H1 (cell line): ENCODE measurements around the gene NEGR1. TPM values are rescaled to one million over a fixed set of nuclear protein-coding genes. Genes with fewer than 3 reads are reported as not detected.

Source experiments
- CTCF ChIA-PET: fragments of 300-600 bp; sonication (Branson Sonifier 250); formaldehyde crosslinking; loops from one replicate; lab custom pipeline; 2021; ENCODE audit not compliant: partially characterized antibody; lab: Charles Lee
- POLR2A ChIA-PET: fragments of 300-600 bp; sonication (Branson Sonifier 250); formaldehyde crosslinking; loops from one replicate; lab custom pipeline; 2021; ENCODE audit warnings: inconsistent platforms; ENCODE audit not compliant: partially characterized antibody; lab: Charles Lee
- DNase-seq, 2 experiments: peaks; one replicate each; pipeline versions ENCODE4 v3.0.0 to v3.0.0-alpha.2; 2010 to 2022; ENCODE audit warnings: low spot score in 2 of 2, low read depth in 1 of 2, mixed read lengths in 1 of 2
- FAIRE-seq: peaks from 2 replicates; lab custom pipeline; 2011; peaks lifted over from hg19 to GRCh38; lab: Jason Lieb, UNC
- H2AFZ ChIP-seq: 2 replicates; pipeline ENCODE4 v1.8.1; 2012; ENCODE audit warnings: low read length, inconsistent platforms
- H2AK5ac ChIP-seq: 2 replicates; pipeline ENCODE4 v1.6.1; 2013; ENCODE audit warnings: low read depth, low read length
- H2BK120ac ChIP-seq: replicated peaks from 2 replicates; pipeline ENCODE3; 2013; ENCODE audit warnings: low read depth, low read length, inconsistent platforms
- H2BK12ac ChIP-seq: 2 replicates; pipeline ENCODE4 v1.6.1; 2013; ENCODE audit warnings: low read depth, low read length
- H2BK15ac ChIP-seq: 2 replicates; pipeline ENCODE4 v1.6.1; 2013; ENCODE audit warnings: low read length
- H2BK20ac ChIP-seq: 2 replicates; pipeline ENCODE4 v1.6.1; 2013; ENCODE audit warnings: low read length
- H2BK5ac ChIP-seq: 2 replicates; pipeline ENCODE4 v1.6.1; 2013; ENCODE audit warnings: low read depth, low read length
- H3K14ac ChIP-seq: 2 replicates; pipeline ENCODE4 v1.6.1; 2013; ENCODE audit warnings: inconsistent platforms; ENCODE audit not compliant: insufficient read length
- H3K18ac ChIP-seq: 2 replicates; pipeline ENCODE4 v1.6.1; 2013; ENCODE audit warnings: low read length; ENCODE audit errors: extremely low read depth
- H3K23ac ChIP-seq: 2 replicates; pipeline ENCODE4 v1.6.1; 2013; ENCODE audit warnings: inconsistent platforms; ENCODE audit not compliant: insufficient read length
- H3K23me2 ChIP-seq: 2 replicates; pipeline ENCODE4 v1.6.1; 2013; ENCODE audit warnings: low read depth, low read length
- H3K27ac ChIP-seq: 2 replicates; pipeline ENCODE4 v1.6.1; 2011; ENCODE audit warnings: low read depth, low read length, inconsistent platforms
- H3K27me3 ChIP-seq, 4 experiments: replicated peaks in 1 of 4; 1 replicate in 1 of 4; 2 replicates in 3 of 4; pipeline versions ENCODE4 v1.6.1 to v1.8.1; 2011 to 2013; ENCODE audit warnings: low read length in 3 of 4, mild to moderate bottlenecking in 3 of 4, inconsistent platforms in 2 of 4, mixed read lengths in 2 of 4, moderate library complexity in 1 of 4; ENCODE audit not compliant: control insufficient read depth in 3 of 4, insufficient read depth in 3 of 4; ENCODE audit errors: extremely low read depth in 1 of 4
- H3K36me3 ChIP-seq, 4 experiments: 2 replicates each; pipeline versions ENCODE4 v1.6.1 to v1.8.1; 2011 to 2013; ENCODE audit warnings: mild to moderate bottlenecking in 4 of 4, low read length in 3 of 4, moderate library complexity in 2 of 4, control low read depth in 1 of 4, inconsistent platforms in 1 of 4; ENCODE audit not compliant: insufficient read depth in 4 of 4, control insufficient read depth in 2 of 4
- H3K4ac ChIP-seq: replicated peaks from 2 replicates; pipeline ENCODE3; 2013; ENCODE audit warnings: low read length, low read depth, mixed read lengths, inconsistent platforms; ENCODE audit not compliant: insufficient read length
- H3K4me1 ChIP-seq, 4 experiments: replicated peaks in 1 of 4; 1 replicate in 1 of 4; 2 replicates in 3 of 4; pipeline versions ENCODE4 v1.6.1 to v1.8.1; 2011 to 2013; ENCODE audit warnings: low read length in 3 of 4, inconsistent platforms in 2 of 4, mixed read lengths in 1 of 4; ENCODE audit not compliant: insufficient read depth in 4 of 4, control insufficient read depth in 3 of 4
- H3K4me2 ChIP-seq, 2 experiments: 2 replicates each; pipeline versions ENCODE4 v1.6.1 to v1.8.1; 2011 to 2013; ENCODE audit warnings: low read depth in 2 of 2, low read length in 2 of 2, control low read depth in 1 of 2, inconsistent platforms in 1 of 2, mild to moderate bottlenecking in 1 of 2; ENCODE audit not compliant: insufficient read depth in 1 of 2
- H3K4me3 ChIP-seq, 4 experiments: fragments of 200-600, 300-600 bp in 1 of 4; sonication (generic), shearing (Covaris generic), sonication (Bioruptor Twin) in 1 of 4; 2 replicates each; pipeline versions ENCODE4 v1.5.1 to v1.8.1; 2011 to 2016; ENCODE audit warnings: low read length in 4 of 4, low read depth in 3 of 4, control low read depth in 2 of 4, inconsistent platforms in 2 of 4, mild to moderate bottlenecking in 2 of 4, mixed read lengths in 1 of 4, moderate library complexity in 1 of 4; ENCODE audit not compliant: insufficient read depth in 2 of 4; ENCODE audit errors: extremely low read depth in 1 of 4
- H3K56ac ChIP-seq: replicated peaks from 2 replicates; pipeline ENCODE3; 2013; ENCODE audit warnings: low read depth, mild to moderate bottlenecking, mixed read lengths, low read length, inconsistent platforms; ENCODE audit not compliant: insufficient read length
- H3K79me1 ChIP-seq: 2 replicates; pipeline ENCODE4 v1.6.1; 2013; ENCODE audit warnings: low read depth, low read length, control low read depth
- H3K79me2 ChIP-seq, 2 experiments: 2 replicates each; pipeline versions ENCODE4 v1.6.1 to v1.8.1; 2012 to 2013; ENCODE audit warnings: low read length in 2 of 2, mild to moderate bottlenecking in 2 of 2, inconsistent platforms in 1 of 2; ENCODE audit not compliant: insufficient read depth in 2 of 2, control insufficient read depth in 1 of 2
- H3K9ac ChIP-seq, 4 experiments: replicated peaks in 1 of 4; 1 replicate in 1 of 4; 2 replicates in 3 of 4; pipeline versions ENCODE4 v1.6.1 to v1.8.1; 2011 to 2013; ENCODE audit warnings: low read depth in 3 of 4, low read length in 3 of 4, control low read depth in 2 of 4, mild to moderate bottlenecking in 2 of 4, moderate library complexity in 2 of 4, inconsistent platforms in 1 of 4; ENCODE audit errors: extremely low read depth in 1 of 4
- H3K9me3 ChIP-seq, 2 experiments: 2 replicates each; pipeline versions ENCODE4 v1.6.1 to v1.8.1; 2012 to 2013; ENCODE audit warnings: mild to moderate bottlenecking in 2 of 2, moderate library complexity in 2 of 2, control low read depth in 1 of 2, inconsistent platforms in 1 of 2, low read depth in 1 of 2, low read length in 1 of 2, mixed read lengths in 1 of 2; ENCODE audit not compliant: insufficient read depth in 2 of 2
- H4K20me1 ChIP-seq, 2 experiments: replicated peaks in 1 of 2; 2 replicates each; pipeline versions ENCODE3 to v1.8.1; 2011 to 2013; ENCODE audit warnings: inconsistent platforms in 2 of 2, low read length in 2 of 2, mild to moderate bottlenecking in 1 of 2; ENCODE audit not compliant: insufficient read depth in 2 of 2, control insufficient read depth in 1 of 2
- H4K5ac ChIP-seq: 2 replicates; pipeline ENCODE4 v1.6.1; 2013; ENCODE audit warnings: low read length, low read depth, mixed read lengths, inconsistent platforms; ENCODE audit not compliant: insufficient read length
- H4K8ac ChIP-seq: 2 replicates; pipeline ENCODE4 v1.8.0; 2013; ENCODE audit warnings: mild to moderate bottlenecking, moderate library complexity, low read length, inconsistent platforms; ENCODE audit not compliant: insufficient read depth; ENCODE audit errors: extremely low read depth
- H4K91ac ChIP-seq: replicated peaks from 2 replicates; pipeline ENCODE3; 2013; ENCODE audit warnings: low read length, mixed read lengths, inconsistent platforms; ENCODE audit not compliant: insufficient read length
- BRCA1 ChIP-seq: IDR thresholded peaks from 2 replicates; pipeline ENCODE4 v1.6.1; 2012; ENCODE audit warnings: low read depth, low read length, improper control_type of control experiment
- CEBPB ChIP-seq: IDR thresholded peaks from 2 replicates; pipeline ENCODE4 v1.6.1; 2012; ENCODE audit warnings: low read depth, low read length
- EGR1 ChIP-seq: IDR thresholded peaks from 2 replicates; pipeline ENCODE4 v1.6.1; 2011; ENCODE audit warnings: low read depth, low read length, borderline replicate concordance
- GTF2F1 ChIP-seq: IDR thresholded peaks from 2 replicates; pipeline ENCODE4 v1.6.1; 2012; ENCODE audit warnings: low read depth, low read length, improper control_type of control experiment, borderline replicate concordance
- HDAC6 ChIP-seq: IDR thresholded peaks from one replicate; pipeline ENCODE4 v1.7.1; 2012; ENCODE audit warnings: low read depth, mild to moderate bottlenecking, inconsistent platforms, low read length, moderate library complexity
- RBBP5 ChIP-seq: IDR thresholded peaks from 2 replicates; pipeline ENCODE4 v1.7.1; 2012; ENCODE audit warnings: low read depth, mild to moderate bottlenecking, inconsistent platforms, low read length, moderate library complexity, borderline replicate concordance
- RXRA ChIP-seq: IDR thresholded peaks from 2 replicates; pipeline ENCODE4 v1.6.1; 2011; ENCODE audit warnings: low read depth, mild to moderate bottlenecking, low read length, moderate library complexity; ENCODE audit not compliant: insufficient read depth
- SIX5 ChIP-seq: IDR thresholded peaks from 2 replicates; pipeline ENCODE4 v1.6.1; 2011; ENCODE audit warnings: mild to moderate bottlenecking, low read depth, low read length
- SP4 ChIP-seq: IDR thresholded peaks from 2 replicates; pipeline ENCODE4 v1.6.1; 2012; ENCODE audit warnings: low read length, inconsistent platforms
- TAF1 ChIP-seq: IDR thresholded peaks from 2 replicates; pipeline ENCODE4 v1.6.1; 2011; ENCODE audit warnings: mild to moderate bottlenecking, low read depth, low read length
- TBP ChIP-seq: IDR thresholded peaks from 2 replicates; pipeline ENCODE4 v1.6.1; 2011; ENCODE audit warnings: low read depth, low read length, improper control_type of control experiment
- TEAD4 ChIP-seq: IDR thresholded peaks from 2 replicates; pipeline ENCODE4 v1.6.1; 2012; ENCODE audit warnings: low read depth, low read length, inconsistent platforms, mixed read lengths
- polyA plus RNA-seq, 7 experiments: library from polyadenylated mRNA; depleted of rRNA in 3 of 7; stranded (reverse) in 5 of 7; unstranded in 2 of 7; fragments of >200 nt in 5 of 7; fragments of 200-250 nt in 2 of 7; gene quantifications; 1 replicate in 5 of 7; 2 replicates in 1 of 7; 4 replicates in 1 of 7; pipeline versions ENCODE4 v1.2.1 to v1.2.3, GENCODE V29; 2011 to 2013; ENCODE audit warnings: missing spikeins in 2 of 7, mixed read lengths in 2 of 7
- total RNA-seq: library from RNA; stranded (reverse); fragmentation: NEBNext Ultra II Directional; extraction: Animal tissue kit (Norgen Biotek cat#: 25700); gene quantifications from 2 replicates; pipeline ENCODE4 v1.2.1, GENCODE V29; 2021
- TF ChIP-seq, protein P1 (sequence below): IDR thresholded peaks from 2 replicates; pipeline ENCODE4 v1.6.1; 2012; ENCODE audit warnings: inconsistent platforms

The NEGR1 gene
- total and polyA plus RNA-seq, 2 of the 8 experiments (the other 6 are each of a cell fraction or from before 2014, with no cell fraction given) = 0.71 to 1.3 TPM

DNA sequence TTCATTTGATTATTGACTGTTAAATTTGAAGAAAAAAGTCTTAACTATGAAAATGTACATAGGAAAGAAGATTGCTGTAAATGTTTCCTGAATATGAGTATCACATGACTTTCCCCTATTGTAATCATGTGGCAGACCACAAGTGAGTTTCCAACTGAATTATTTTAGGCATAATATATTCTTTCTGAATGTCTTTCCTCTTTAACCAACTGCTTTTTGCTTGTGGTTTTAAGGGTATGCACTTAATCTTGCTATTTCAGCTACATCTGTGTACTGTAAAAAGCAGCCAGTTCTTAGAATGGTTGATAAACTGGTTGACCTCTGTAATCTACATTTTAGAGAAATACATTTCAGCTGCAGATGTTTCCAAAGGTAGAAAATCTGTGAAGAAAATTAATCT lies 400.7 kb downstream of the NEGR1 start:
- Histone ChIP-seq H3K9ac (no peak overlapping the region), H2BK15ac (no peak overlapping the region), H3K27me3 (no peaks in the 10 kb centered on the region), H4K91ac (no peak overlapping the region), H3K4me2 (no peak overlapping the region), H2BK12ac (no peak overlapping the region), H3K56ac (no peak overlapping the region), H2BK120ac (no peak overlapping the region), H3K4me1 (no peaks in the 10 kb centered on the region), H3K23me2 (no peaks in the 10 kb centered on the region), H4K5ac (no peak overlapping the region), H2AFZ (no peak overlapping the region), H4K20me1 (no peaks in the 10 kb centered on the region), H3K79me2 (no peaks in the 10 kb centered on the region), H4K8ac (no peak overlapping the region), H2BK20ac (no peak overlapping the region), H2AK5ac (no peak overlapping the region), H3K36me3 (no peaks in the 10 kb centered on the region), H3K14ac (no peak overlapping the region), H3K27ac (no peak overlapping the region), H3K9me3 (no peaks in the 10 kb centered on the region), H3K23ac (no peak overlapping the region), H2BK5ac (no peak overlapping the region), H3K4ac (no peak overlapping the region), H3K79me1 (no peaks in the 10 kb centered on the region), H3K18ac (no peak overlapping the region), H3K4me3 (no peak overlapping the region)
- no peak for TF ChIP-seq EGR1
- TF ChIP-seq BRCA1 = no peak
- TF ChIP-seq SIX5 = no peak
- TF ChIP-seq TAF1 = no peak
- TF ChIP-seq RBBP5 = no peak
- TF ChIP-seq, protein P1, sequence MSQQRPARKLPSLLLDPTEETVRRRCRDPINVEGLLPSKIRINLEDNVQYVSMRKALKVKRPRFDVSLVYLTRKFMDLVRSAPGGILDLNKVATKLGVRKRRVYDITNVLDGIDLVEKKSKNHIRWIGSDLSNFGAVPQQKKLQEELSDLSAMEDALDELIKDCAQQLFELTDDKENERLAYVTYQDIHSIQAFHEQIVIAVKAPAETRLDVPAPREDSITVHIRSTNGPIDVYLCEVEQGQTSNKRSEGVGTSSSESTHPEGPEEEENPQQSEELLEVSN = no peak
- TF ChIP-seq SP4 = no peak
- no peak for TF ChIP-seq CEBPB
- no peak for TF ChIP-seq TBP
- no peak for TF ChIP-seq RXRA
- TF ChIP-seq TEAD4 = no peak
- TF ChIP-seq HDAC6 = no peak
- no peak for TF ChIP-seq GTF2F1
- DNase-seq (no peak), FAIRE-seq (no peak)
- ChIA-PET POLR2A (no interaction called here), CTCF (no interaction called here)
